Measurements from ENCODE around the gene DNAH2. TPM values are rescaled to one million over a fixed set of nuclear protein-coding genes. Genes with fewer than 3 reads are reported as not detected.

DNAH2 gene
- total and polyA plus RNA-seq, 10 donors: 0.02 to 1.1 (median 0.13) TPM; not detected in 1

- Histone ChIP-seq H3K4me3 (no peak overlapping the region), H3K36me3 (no peaks in the 10 kb centered on the region), H3K4me1 (no peaks in the 10 kb centered on the region), H3K27me3 (replicated peaks in 1 of 7) (peaks cover 0 to 31% (median 0%) of the 10 kb centered on the region in 7 donors), H3K9me3 (no peaks in the 10 kb centered on the region), H3K27ac (no peak overlapping the region)
- DNase-seq: peak; percentile 41
- 64 to 77% (median 69%) methylated on average over 19 of the region's 19 CpGs for WGBS, 5 donors
- intact Hi-C loops (cut with DNase I; ENCODE audit: low total_unique reads): no loop called here
- TF ChIP-seq POLR2A (IDR thresholded peaks at IDR 0.05) (no peak), POLR2AphosphoS5 (IDR thresholded peaks at IDR 0.05) (no peak), CTCF (IDR thresholded peaks at IDR 0.05 in 8 of 11, conservative IDR thresholded peaks at IDR 0.05 in 3 of 11) (no peak)
Measured at GRCh38 chr17:7794075-7794663, 76.6 kb downstream of the DNAH2 start.

- intact Hi-C loops (cut with DNase I; ENCODE audit: low total_unique reads): no loop called here
- peak; percentile 49 for DNase-seq
- Histone ChIP-seq H3K27ac (no peak overlapping the region), H3K4me3 (no peak overlapping the region), H3K9me3 (no peaks in the 10 kb centered on the region), H3K27me3 (replicated peaks in 1 of 7) (peaks cover 0 to 31% (median 0%) of the 10 kb centered on the region in 7 donors), H3K4me1 (no peaks in the 10 kb centered on the region), H3K36me3 (no peaks in the 10 kb centered on the region)
- WGBS, 5 donors: 89 to 96% (median 92%) methylated on average over 13 of the region's 13 CpGs
- TF ChIP-seq CTCF (IDR thresholded peaks at IDR 0.05 in 8 of 11, conservative IDR thresholded peaks at IDR 0.05 in 3 of 11) (no peak), POLR2A (IDR thresholded peaks at IDR 0.05) (no peak), POLR2AphosphoS5 (IDR thresholded peaks at IDR 0.05) (no peak)
Measured at GRCh38 chr17:7797976-7798375, 80.4 kb downstream of the DNAH2 start.

GRCh38 chr17:7798839-7799238, 81.3 kb downstream of the DNAH2 start:
- Histone ChIP-seq H3K9me3 (no peaks in the 10 kb centered on the region), H3K4me1 (peaks cover 0 to 1% (median 0%) of the 10 kb centered on the region in 6 donors), H3K27ac (no peak overlapping the region), H3K4me3 (no peak overlapping the region), H3K36me3 (no peaks in the 10 kb centered on the region), H3K27me3 (replicated peaks in 1 of 7) (peaks cover 0 to 35% (median 0%) of the 10 kb centered on the region in 7 donors)
- DNase-seq: peak; percentile 51
- 77 to 94% (median 84%) methylated on average over 8 to 13 of the region's 13 CpGs for WGBS, 5 donors
- TF ChIP-seq CTCF (IDR thresholded peaks at IDR 0.05 in 8 of 11, conservative IDR thresholded peaks at IDR 0.05 in 3 of 11): no peak
- no peak for TF ChIP-seq POLR2A (IDR thresholded peaks at IDR 0.05)
- no peak for TF ChIP-seq POLR2AphosphoS5 (IDR thresholded peaks at IDR 0.05)
- intact Hi-C loops (cut with DNase I; ENCODE audit: low total_unique reads): no loop called here

GRCh38 chr17:7803981-7804380, 86.4 kb downstream of the DNAH2 start:
- DNase-seq: peak; percentile 38
- no peaks in the 10 kb centered on the region for H3K9me3 ChIP-seq
- no peaks in the 10 kb centered on the region for H3K36me3 ChIP-seq
- TF ChIP-seq CTCF (IDR thresholded peaks at IDR 0.05 in 8 of 11, conservative IDR thresholded peaks at IDR 0.05 in 3 of 11) (no peak), POLR2AphosphoS5 (IDR thresholded peaks at IDR 0.05) (no peak), POLR2A (IDR thresholded peaks at IDR 0.05) (no peak)
- no peak overlapping the region for H3K4me3 ChIP-seq
- peaks cover 0 to 5% (median 0%) of the 10 kb centered on the region in 6 donors for H3K4me1 ChIP-seq
- H3K27me3 ChIP-seq (replicated peaks in 1 of 7): peaks cover 0 to 33% (median 0%) of the 10 kb centered on the region in 7 donors
- intact Hi-C loops (cut with DNase I; ENCODE audit: low total_unique reads): no loop called here
- WGBS, 5 donors: 42 to 57% (median 51%) methylated on average over 13 of the region's 13 CpGs
- no peak overlapping the region for H3K27ac ChIP-seq
